Liver (tissue), 9 donors: Measurements from ENCODE around the gene PGA5. TPM values are rescaled to one million over a fixed set of nuclear protein-coding genes. Genes with fewer than 3 reads are reported as not detected.

Experiments
- DNase-seq: peaks from one replicate; pipeline ENCODE4 v3.0.0-alpha.2; 2017; ENCODE audit warnings: low spot score
- H3K27ac ChIP-seq, 2 donors: one replicate each; pipeline ENCODE4 v1.7.0; 2013; ENCODE audit warnings: inconsistent platforms in 2 of 2, low read length in 2 of 2, control low read depth in 1 of 2, low read depth in 1 of 2, mild to moderate bottlenecking in 1 of 2
- H3K27me3 ChIP-seq, 4 donors: one replicate each; pipeline versions ENCODE4 v1.6.1 to v1.7.0; 2013; ENCODE audit warnings: low read length in 3 of 4, inconsistent platforms in 1 of 4, mild to moderate bottlenecking in 1 of 4, moderate library complexity in 1 of 4; ENCODE audit not compliant: control insufficient read depth in 4 of 4, insufficient read depth in 4 of 4
- H3K36me3 ChIP-seq, 4 donors: one replicate each; pipeline versions ENCODE4 v1.6.1 to v1.7.0; 2013; ENCODE audit warnings: low read length in 3 of 4, mild to moderate bottlenecking in 3 of 4, low read depth in 1 of 4, moderate library complexity in 1 of 4; ENCODE audit not compliant: control insufficient read depth in 4 of 4, insufficient read depth in 3 of 4
- H3K4me1 ChIP-seq, 4 donors: one replicate each; pipeline versions ENCODE4 v1.6.1 to v1.7.0; 2013; ENCODE audit warnings: low read length in 3 of 4, mild to moderate bottlenecking in 3 of 4, moderate library complexity in 1 of 4; ENCODE audit not compliant: control insufficient read depth in 4 of 4, insufficient read depth in 4 of 4
- H3K4me3 ChIP-seq, 3 donors: one replicate each; pipeline versions ENCODE4 v1.6.1 to v1.7.0; 2013; ENCODE audit warnings: low read length in 3 of 3, control low read depth in 1 of 3, low read depth in 1 of 3, mild to moderate bottlenecking in 1 of 3
- H3K9ac ChIP-seq, 2 donors: one replicate each; pipeline ENCODE4 v1.7.0; 2013; ENCODE audit warnings: low read length in 2 of 2, mild to moderate bottlenecking in 2 of 2, moderate library complexity in 2 of 2, control low read depth in 1 of 2, low read depth in 1 of 2
- H3K9me3 ChIP-seq, 4 donors: one replicate each; pipeline versions ENCODE4 v1.6.1 to v1.7.0; 2013; ENCODE audit warnings: low read length in 3 of 4; ENCODE audit not compliant: control insufficient read depth in 4 of 4
- EGR1 ChIP-seq, 2 donors: IDR thresholded peaks; 2 replicates each; pipeline ENCODE4 v1.6.1; 2016 to 2018; ENCODE audit warnings: antibody characterized with exemption in 2 of 2, low read depth in 2 of 2
- FOXA1 ChIP-seq: IDR thresholded peaks from 2 replicates; pipeline ENCODE4 v1.6.1; 2016; ENCODE audit warnings: antibody characterized with exemption
- FOXA2 ChIP-seq: IDR thresholded peaks from 2 replicates; pipeline ENCODE4 v1.6.1; 2016; ENCODE audit warnings: antibody characterized with exemption
- GABPA ChIP-seq, 2 donors: IDR thresholded peaks in 1 of 2; conservative IDR thresholded peaks in 1 of 2; 2 replicates each; pipeline ENCODE4 v1.6.1; 2016; ENCODE audit warnings: antibody characterized with exemption in 2 of 2, mild to moderate bottlenecking in 1 of 2, moderate library complexity in 1 of 2
- HNF4A ChIP-seq, 2 donors: conservative IDR thresholded peaks; 2 replicates each; pipeline ENCODE4 v1.6.1; 2016; ENCODE audit warnings: antibody characterized with exemption in 2 of 2, mild to moderate bottlenecking in 2 of 2
- HNF4G ChIP-seq: IDR thresholded peaks from 2 replicates; pipeline ENCODE4 v1.6.1; 2016; ENCODE audit warnings: antibody characterized with exemption
- JUND ChIP-seq, 2 donors: IDR thresholded peaks; 2 replicates each; pipeline ENCODE4 v1.6.1; 2016; ENCODE audit warnings: antibody characterized with exemption in 2 of 2
- NR2F2 ChIP-seq: IDR thresholded peaks from 2 replicates; pipeline ENCODE4 v1.6.1; 2016; ENCODE audit warnings: antibody characterized with exemption
- RAD21 ChIP-seq, 2 donors: IDR thresholded peaks; 2 replicates each; pipeline ENCODE4 v1.6.1; 2016; ENCODE audit warnings: antibody characterized with exemption in 2 of 2, mild to moderate bottlenecking in 2 of 2
- RXRA ChIP-seq, 2 donors: IDR thresholded peaks; 2 replicates each; pipeline ENCODE4 v1.6.1; 2017 to 2018; ENCODE audit warnings: antibody characterized with exemption in 2 of 2, mild to moderate bottlenecking in 1 of 2
- SP1 ChIP-seq: IDR thresholded peaks from 2 replicates; pipeline ENCODE4 v1.6.1; 2018; ENCODE audit warnings: antibody characterized with exemption, mild to moderate bottlenecking
- TAF1 ChIP-seq: conservative IDR thresholded peaks from 2 replicates; pipeline ENCODE4 v1.6.1; 2016; ENCODE audit warnings: antibody characterized with exemption, mild to moderate bottlenecking
- YY1 ChIP-seq: IDR thresholded peaks from 2 replicates; pipeline ENCODE4 v1.6.1; 2016; ENCODE audit warnings: antibody characterized with exemption, mild to moderate bottlenecking
- WGBS: extraction: QIAGEN DNeasy Blood & Tissue Kit; methylation state at CpG from one replicate; pipeline ENCODE4 v1.1.7; 2013; 5-methylcytosine and 5-hydroxymethylcytosine counted together
- polyA plus RNA-seq, 2 donors: library from polyadenylated mRNA; stranded (reverse) in 1 of 2; unstranded in 1 of 2; fragments of 200-250 nt in 1 of 2; fragments of >200 nt in 1 of 2; fragmentation: Nextera tagmentation in 1 of 2; extraction: Ambion mirVana in 1 of 2; gene quantifications; one replicate each; pipeline versions ENCODE4 v1.2.1 to v1.2.3, GENCODE V29; 2013 to 2015
- total RNA-seq, 2 donors: library from RNA; depleted of rRNA; stranded (reverse); fragments of >200 nt; gene quantifications; one replicate each; pipeline ENCODE4 v1.2.3, GENCODE V29; 2014
- TF ChIP-seq, protein P1 (sequence below): IDR thresholded peaks from 2 replicates; pipeline ENCODE4 v1.6.1; 2016; ENCODE audit warnings: antibody characterized with exemption
- TF ChIP-seq, protein P2 (sequence below): IDR thresholded peaks from 2 replicates; pipeline ENCODE4 v1.6.1; 2016; ENCODE audit warnings: antibody characterized with exemption
- TF ChIP-seq, protein P3 (sequence below): IDR thresholded peaks from 2 replicates; pipeline ENCODE4 v1.6.1; 2016; ENCODE audit warnings: antibody characterized with exemption, mild to moderate bottlenecking
- TF ChIP-seq, protein P4 (sequence below): fragments of 150-350 bp; IDR thresholded peaks from 2 replicates; pipeline ENCODE4 v1.5.1; 2017; ENCODE audit warnings: improper control_type of control experiment, low read depth, low read length; ENCODE audit not compliant: missing input control
- TF ChIP-seq, protein P5 (sequence below): IDR thresholded peaks from 2 replicates; pipeline ENCODE4 v1.6.1; 2016; ENCODE audit warnings: antibody characterized with exemption
- donor health status: healthy.
- donor health status: healthy.
- donor health status: healthy.
- donor health status: healthy.
- donor health status: healthy.

Gene PGA5
- total and polyA plus RNA-seq, 4 donors, result 0.31 to 1.7 (median 0.40) TPM; not detected in 1

DNA sequence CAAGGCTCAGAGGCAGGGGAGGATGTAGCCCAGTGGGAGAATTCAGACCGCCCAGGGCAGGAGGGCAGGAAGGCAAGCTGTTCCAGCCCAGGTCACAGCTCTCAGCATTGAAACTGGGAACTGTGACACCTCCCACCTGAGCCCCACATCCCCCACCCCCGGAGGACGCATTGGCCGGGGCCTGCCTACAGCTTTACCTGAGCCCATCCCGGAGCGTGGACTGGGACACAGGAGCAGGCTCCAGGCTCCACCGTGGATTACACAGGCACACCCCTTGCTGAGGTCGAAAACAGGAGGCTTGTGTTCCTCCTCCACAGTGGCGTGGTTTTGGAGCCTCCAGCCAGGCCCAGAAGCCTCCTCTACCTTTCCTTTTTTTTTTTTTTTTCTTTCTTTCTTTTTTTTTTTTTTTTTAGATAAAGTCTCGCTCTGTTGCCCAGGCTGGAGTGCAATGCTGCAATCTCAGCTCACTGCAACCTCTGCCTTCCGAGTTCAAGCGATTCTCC is 46.8 kb upstream of the PGA5 start:
- no peaks in the 10 kb centered on the region for H3K9me3 ChIP-seq
- 76% methylated on average over 12 of the region's 12 CpGs for WGBS
- no peak for DNase-seq
- TF ChIP-seq, protein P1, sequence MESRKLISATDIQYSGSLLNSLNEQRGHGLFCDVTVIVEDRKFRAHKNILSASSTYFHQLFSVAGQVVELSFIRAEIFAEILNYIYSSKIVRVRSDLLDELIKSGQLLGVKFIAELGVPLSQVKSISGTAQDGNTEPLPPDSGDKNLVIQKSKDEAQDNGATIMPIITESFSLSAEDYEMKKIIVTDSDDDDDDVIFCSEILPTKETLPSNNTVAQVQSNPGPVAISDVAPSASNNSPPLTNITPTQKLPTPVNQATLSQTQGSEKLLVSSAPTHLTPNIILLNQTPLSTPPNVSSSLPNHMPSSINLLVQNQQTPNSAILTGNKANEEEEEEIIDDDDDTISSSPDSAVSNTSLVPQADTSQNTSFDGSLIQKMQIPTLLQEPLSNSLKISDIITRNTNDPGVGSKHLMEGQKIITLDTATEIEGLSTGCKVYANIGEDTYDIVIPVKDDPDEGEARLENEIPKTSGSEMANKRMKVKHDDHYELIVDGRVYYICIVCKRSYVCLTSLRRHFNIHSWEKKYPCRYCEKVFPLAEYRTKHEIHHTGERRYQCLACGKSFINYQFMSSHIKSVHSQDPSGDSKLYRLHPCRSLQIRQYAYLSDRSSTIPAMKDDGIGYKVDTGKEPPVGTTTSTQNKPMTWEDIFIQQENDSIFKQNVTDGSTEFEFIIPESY, result no peak
- TF ChIP-seq RXRA (IDR thresholded peaks at IDR 0.05) (no peak), HNF4A (conservative IDR thresholded peaks at IDR 0.05) (no peak), JUND (IDR thresholded peaks at IDR 0.05) (no peak), NR2F2 (no peak), SP1 (no peak), YY1 (no peak), RAD21 (IDR thresholded peaks at IDR 0.05) (no peak), EGR1 (IDR thresholded peaks at IDR 0.05; ENCODE audit: low read depth in 2 of 2) (no peak), FOXA2 (no peak), GABPA (IDR thresholded peaks at IDR 0.05 in 1 of 2, conservative IDR thresholded peaks at IDR 0.05 in 1 of 2) (no peak), TAF1 (no peak), FOXA1 (no peak), HNF4G (no peak)
- TF ChIP-seq, protein P2, sequence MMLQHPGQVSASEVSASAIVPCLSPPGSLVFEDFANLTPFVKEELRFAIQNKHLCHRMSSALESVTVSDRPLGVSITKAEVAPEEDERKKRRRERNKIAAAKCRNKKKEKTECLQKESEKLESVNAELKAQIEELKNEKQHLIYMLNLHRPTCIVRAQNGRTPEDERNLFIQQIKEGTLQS, result no peak
- TF ChIP-seq, protein P3, sequence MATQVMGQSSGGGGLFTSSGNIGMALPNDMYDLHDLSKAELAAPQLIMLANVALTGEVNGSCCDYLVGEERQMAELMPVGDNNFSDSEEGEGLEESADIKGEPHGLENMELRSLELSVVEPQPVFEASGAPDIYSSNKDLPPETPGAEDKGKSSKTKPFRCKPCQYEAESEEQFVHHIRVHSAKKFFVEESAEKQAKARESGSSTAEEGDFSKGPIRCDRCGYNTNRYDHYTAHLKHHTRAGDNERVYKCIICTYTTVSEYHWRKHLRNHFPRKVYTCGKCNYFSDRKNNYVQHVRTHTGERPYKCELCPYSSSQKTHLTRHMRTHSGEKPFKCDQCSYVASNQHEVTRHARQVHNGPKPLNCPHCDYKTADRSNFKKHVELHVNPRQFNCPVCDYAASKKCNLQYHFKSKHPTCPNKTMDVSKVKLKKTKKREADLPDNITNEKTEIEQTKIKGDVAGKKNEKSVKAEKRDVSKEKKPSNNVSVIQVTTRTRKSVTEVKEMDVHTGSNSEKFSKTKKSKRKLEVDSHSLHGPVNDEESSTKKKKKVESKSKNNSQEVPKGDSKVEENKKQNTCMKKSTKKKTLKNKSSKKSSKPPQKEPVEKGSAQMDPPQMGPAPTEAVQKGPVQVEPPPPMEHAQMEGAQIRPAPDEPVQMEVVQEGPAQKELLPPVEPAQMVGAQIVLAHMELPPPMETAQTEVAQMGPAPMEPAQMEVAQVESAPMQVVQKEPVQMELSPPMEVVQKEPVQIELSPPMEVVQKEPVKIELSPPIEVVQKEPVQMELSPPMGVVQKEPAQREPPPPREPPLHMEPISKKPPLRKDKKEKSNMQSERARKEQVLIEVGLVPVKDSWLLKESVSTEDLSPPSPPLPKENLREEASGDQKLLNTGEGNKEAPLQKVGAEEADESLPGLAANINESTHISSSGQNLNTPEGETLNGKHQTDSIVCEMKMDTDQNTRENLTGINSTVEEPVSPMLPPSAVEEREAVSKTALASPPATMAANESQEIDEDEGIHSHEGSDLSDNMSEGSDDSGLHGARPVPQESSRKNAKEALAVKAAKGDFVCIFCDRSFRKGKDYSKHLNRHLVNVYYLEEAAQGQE, result no peak
- TF ChIP-seq, protein P4, sequence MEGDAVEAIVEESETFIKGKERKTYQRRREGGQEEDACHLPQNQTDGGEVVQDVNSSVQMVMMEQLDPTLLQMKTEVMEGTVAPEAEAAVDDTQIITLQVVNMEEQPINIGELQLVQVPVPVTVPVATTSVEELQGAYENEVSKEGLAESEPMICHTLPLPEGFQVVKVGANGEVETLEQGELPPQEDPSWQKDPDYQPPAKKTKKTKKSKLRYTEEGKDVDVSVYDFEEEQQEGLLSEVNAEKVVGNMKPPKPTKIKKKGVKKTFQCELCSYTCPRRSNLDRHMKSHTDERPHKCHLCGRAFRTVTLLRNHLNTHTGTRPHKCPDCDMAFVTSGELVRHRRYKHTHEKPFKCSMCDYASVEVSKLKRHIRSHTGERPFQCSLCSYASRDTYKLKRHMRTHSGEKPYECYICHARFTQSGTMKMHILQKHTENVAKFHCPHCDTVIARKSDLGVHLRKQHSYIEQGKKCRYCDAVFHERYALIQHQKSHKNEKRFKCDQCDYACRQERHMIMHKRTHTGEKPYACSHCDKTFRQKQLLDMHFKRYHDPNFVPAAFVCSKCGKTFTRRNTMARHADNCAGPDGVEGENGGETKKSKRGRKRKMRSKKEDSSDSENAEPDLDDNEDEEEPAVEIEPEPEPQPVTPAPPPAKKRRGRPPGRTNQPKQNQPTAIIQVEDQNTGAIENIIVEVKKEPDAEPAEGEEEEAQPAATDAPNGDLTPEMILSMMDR, result no peak
- TF ChIP-seq, protein P5, sequence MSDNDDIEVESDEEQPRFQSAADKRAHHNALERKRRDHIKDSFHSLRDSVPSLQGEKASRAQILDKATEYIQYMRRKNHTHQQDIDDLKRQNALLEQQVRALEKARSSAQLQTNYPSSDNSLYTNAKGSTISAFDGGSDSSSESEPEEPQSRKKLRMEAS, result no peak
- no peaks in the 10 kb centered on the region for H3K36me3 ChIP-seq
- H3K27me3 ChIP-seq, result no peaks in the 10 kb centered on the region
- H3K4me1 ChIP-seq, result no peaks in the 10 kb centered on the region
- no peak overlapping the region for H3K27ac ChIP-seq
- no peak overlapping the region for H3K4me3 ChIP-seq
- no peak overlapping the region for H3K9ac ChIP-seq
